Tibial nerve (tissue), 4 donors: ENCODE measurements around the gene SLC9A5.

Source experiments
- EP300 ChIP-seq, 2 donors: sonication (generic); formaldehyde crosslinking; IDR thresholded peaks; one replicate each; pipeline ENCODE4 v1.6.1; 2017; ENCODE audit warnings: antibody characterized with exemption in 2 of 2, mild to moderate bottlenecking in 1 of 2
- POLR2A ChIP-seq, 2 donors: fragments of 450-650 bp; IDR thresholded peaks; one replicate each; pipeline ENCODE4 v1.6.1; 2017; ENCODE audit warnings: antibody characterized with exemption in 2 of 2, mild to moderate bottlenecking in 2 of 2, moderate library complexity in 2 of 2
- TF ChIP-seq, protein P1 (sequence below), 5 experiments: fragments of 200-600 bp in 3 of 5; fragments of 450-650 bp in 2 of 5; sonication (generic) in 3 of 5; IDR thresholded peaks; one replicate each; pipeline ENCODE4 v1.5.1; 2016 to 2019; ENCODE audit warnings: antibody characterized with exemption in 5 of 5, mild to moderate bottlenecking in 3 of 5, moderate library complexity in 2 of 5

DNA sequence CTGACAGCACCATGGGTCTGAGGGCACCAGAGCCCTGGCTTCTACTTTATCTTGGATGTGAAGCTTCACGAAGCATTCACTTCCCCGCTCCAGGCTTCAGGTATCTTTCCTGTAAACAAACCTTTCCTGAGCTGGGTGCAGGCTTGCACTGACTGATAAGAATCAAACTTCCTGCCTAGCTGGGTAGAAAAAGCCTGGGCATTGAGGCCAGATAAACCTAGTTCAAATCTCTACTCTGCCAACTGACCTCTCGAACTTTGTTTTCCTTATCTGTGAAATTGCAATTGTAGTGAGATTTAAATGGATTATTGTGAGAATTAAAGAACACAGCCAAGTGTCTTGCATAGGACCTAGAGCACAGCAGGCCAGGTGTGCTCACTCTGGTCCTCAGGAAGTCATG lies 24.8 kb upstream of the SLC9A5 start:
- TF ChIP-seq EP300 (IDR thresholded peaks at IDR 0.05) (no peak), POLR2A (IDR thresholded peaks at IDR 0.05) (no peak)
- TF ChIP-seq, protein P1, sequence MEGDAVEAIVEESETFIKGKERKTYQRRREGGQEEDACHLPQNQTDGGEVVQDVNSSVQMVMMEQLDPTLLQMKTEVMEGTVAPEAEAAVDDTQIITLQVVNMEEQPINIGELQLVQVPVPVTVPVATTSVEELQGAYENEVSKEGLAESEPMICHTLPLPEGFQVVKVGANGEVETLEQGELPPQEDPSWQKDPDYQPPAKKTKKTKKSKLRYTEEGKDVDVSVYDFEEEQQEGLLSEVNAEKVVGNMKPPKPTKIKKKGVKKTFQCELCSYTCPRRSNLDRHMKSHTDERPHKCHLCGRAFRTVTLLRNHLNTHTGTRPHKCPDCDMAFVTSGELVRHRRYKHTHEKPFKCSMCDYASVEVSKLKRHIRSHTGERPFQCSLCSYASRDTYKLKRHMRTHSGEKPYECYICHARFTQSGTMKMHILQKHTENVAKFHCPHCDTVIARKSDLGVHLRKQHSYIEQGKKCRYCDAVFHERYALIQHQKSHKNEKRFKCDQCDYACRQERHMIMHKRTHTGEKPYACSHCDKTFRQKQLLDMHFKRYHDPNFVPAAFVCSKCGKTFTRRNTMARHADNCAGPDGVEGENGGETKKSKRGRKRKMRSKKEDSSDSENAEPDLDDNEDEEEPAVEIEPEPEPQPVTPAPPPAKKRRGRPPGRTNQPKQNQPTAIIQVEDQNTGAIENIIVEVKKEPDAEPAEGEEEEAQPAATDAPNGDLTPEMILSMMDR (IDR thresholded peaks at IDR 0.05) = no peak
